ENCODE measurements around the gene TWNK. TPM values are rescaled to one million over a fixed set of nuclear protein-coding genes. Genes with fewer than 3 reads are reported as not detected.
A peak's percentile ranks its signal among the peaks of the same experiment; 100 is the strongest.

The TWNK gene
- total RNA-seq, 4 donors from 2014 or later: 4.2 to 9.2 (median 6.4) TPM

- TF ChIP-seq POLR2A (IDR thresholded peaks at IDR 0.05): no peak
- peak in 1 of 3 donors; percentile 60 for TF ChIP-seq CTCF (IDR thresholded peaks at IDR 0.05)
- 15 to 19% methylated on average over 6 of the region's 6 CpGs for WGBS, 2 donors
- intact Hi-C loops (cut with DNase I; ENCODE audit: low total_unique reads): no loop called here
- no peak overlapping the region for H3K4me3 ChIP-seq (ENCODE audit: low read depth, poor library complexity, severe bottlenecking)
- DNase-seq (ENCODE audit: low spot score in 2 of 2): peak; percentile 86 to 94
These were observed 54.0 kb downstream of the TWNK start for GRCh38 chr10:101041252-101041761.

DNA sequence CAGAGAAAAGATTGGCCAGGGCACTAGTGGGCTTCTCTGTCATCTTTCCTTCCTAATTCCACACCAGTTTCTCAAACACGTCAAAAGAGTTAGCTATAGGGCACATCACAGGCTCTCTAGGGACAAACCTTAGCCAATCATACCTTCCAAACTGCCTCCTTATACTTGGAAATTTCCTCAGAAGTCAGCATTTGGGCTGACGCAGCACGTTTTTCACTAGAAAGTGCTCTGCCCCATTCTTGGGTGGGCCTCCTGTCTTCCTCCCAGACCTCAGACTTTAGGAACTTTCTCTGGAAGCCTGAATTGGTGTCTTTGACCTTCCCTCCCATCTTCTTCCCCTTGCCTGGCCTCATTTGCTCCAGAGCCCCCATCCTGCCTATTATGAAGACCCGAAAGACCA is 54.8 kb downstream of the TWNK start:
- WGBS, 2 donors: 58 to 59% methylated on average over 4 of the region's 4 CpGs
- no peak for DNase-seq (ENCODE audit: low spot score in 2 of 2)
- intact Hi-C loops (cut with DNase I; ENCODE audit: low total_unique reads): no loop called here
- no peak overlapping the region for H3K4me3 ChIP-seq (ENCODE audit: low read depth, poor library complexity, severe bottlenecking)
- TF ChIP-seq CTCF (IDR thresholded peaks at IDR 0.05): no peak
- no peak for TF ChIP-seq POLR2A (IDR thresholded peaks at IDR 0.05)

- 1 to 2% methylated on average over 40 of the region's 40 CpGs for WGBS, 2 donors
- intact Hi-C loops (cut with DNase I; ENCODE audit: low total_unique reads): no loop called here
- peak; percentile 97 to 99 for DNase-seq (ENCODE audit: low spot score in 2 of 2)
- TF ChIP-seq CTCF (IDR thresholded peaks at IDR 0.05): no peak
- H3K4me3 ChIP-seq (ENCODE audit: low read depth, poor library complexity, severe bottlenecking): no peak overlapping the region
These were observed 55.5 kb downstream of the TWNK start for GRCh38 chr10:101042667-101043362.

DNA sequence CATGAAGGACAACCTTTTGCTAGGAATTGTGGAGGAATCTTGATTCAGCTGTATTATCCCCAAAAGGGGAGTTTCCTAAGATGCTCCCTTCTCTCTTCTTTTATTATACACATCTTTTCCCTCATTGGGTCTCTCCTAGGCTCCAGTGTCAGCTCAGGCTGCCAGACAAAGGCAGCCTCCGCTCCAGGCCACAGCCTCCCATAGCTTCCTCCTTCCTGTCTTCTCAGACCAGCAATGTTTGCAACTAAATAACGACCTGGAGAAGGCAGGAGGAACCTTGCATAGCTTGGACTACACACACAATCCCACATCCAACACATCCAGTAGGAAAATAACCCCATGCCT is 56.0 kb downstream of the TWNK start:
- TF ChIP-seq POLR2A (IDR thresholded peaks at IDR 0.05): no peak
- no peak for TF ChIP-seq CTCF (IDR thresholded peaks at IDR 0.05)
- H3K4me3 ChIP-seq (ENCODE audit: low read depth, poor library complexity, severe bottlenecking): no peak overlapping the region
- intact Hi-C loops (cut with DNase I; ENCODE audit: low total_unique reads): no loop called here
- 13 to 18% methylated on average over 2 of the region's 2 CpGs for WGBS, 2 donors
- DNase-seq (ENCODE audit: low spot score in 2 of 2): no peak

MicroRNAs within 50 kb of the gene (microRNA counts, 767-probe panel; counts per million panel counts)
- 0 to 358 counts per million in 2 donors for microRNA hsa-miR-608

Small RNA genes lying within 50 kb of the gene (microRNA-seq; reads per million reads assigned to microRNA genes)
- gene MIR608 (ENCODE audit: borderline number of aligned reads in 1 of 2, borderline replicate concordance in 2 of 2): 0 reads per million in 2 donors

Other genes with a start within 250 kb of the TWNK start
- gene PAX2, start 242.0 kb upstream of the TWNK start, total RNA-seq: not detected
- 10 to 100 TPM in 3 of 4 donors, 1 to 10 TPM in 1; 8.3 to 23.3 (median 14.9) TPM for gene SLF2, start 74.6 kb upstream of the TWNK start, total RNA-seq
- 10 to 100 TPM; 15.3 to 31.9 (median 23.6) TPM for gene SEMA4G, start 18.0 kb upstream of the TWNK start, total RNA-seq
- gene MRPL43, start within 50 bp of the TWNK start, total RNA-seq: 100 to 1,000 TPM in 2 of 4 donors, 10 to 100 TPM in 2; 82.2 to 132 (median 100) TPM
- gene LZTS2, start 12.3 kb downstream of the TWNK start, total RNA-seq: 10 to 100 TPM; 58.9 to 81.4 (median 71.2) TPM
- gene PDZD7, start 43.6 kb downstream of the TWNK start, total RNA-seq: 1 to 10 TPM; 1.5 to 9.0 (median 3.5) TPM
- gene SFXN3, start 43.7 kb downstream of the TWNK start, total RNA-seq: 100 to 1,000 TPM in 1 of 4 donors, 10 to 100 TPM in 3; 55.5 to 127 (median 79.6) TPM
- gene KAZALD1, start 74.4 kb downstream of the TWNK start, total RNA-seq: 1 to 10 TPM; 2.2 to 6.1 (median 2.7) TPM
- gene TLX1, start 143.8 kb downstream of the TWNK start, total RNA-seq: under 1 TPM in 2 of 4 donors, not detected in 2; 0.15 to 0.25 TPM
- not detected for gene LBX1, start 241.9 kb downstream of the TWNK start, total RNA-seq